ENCODE results near the gene ISG15.

ISG15 gene

GRCh38 chr1:966704-967300 lies 46.5 kb upstream of the ISG15 start:
- TF ChIP-seq CTCF (IDR thresholded peaks at IDR 0.05; ENCODE audit: insufficient read depth, low read depth, low read length, missing control alignments), result no peak
- DNase-seq (ENCODE audit: low read depth), result peak; percentile 76
- H3K4me3 ChIP-seq (ENCODE audit: low read depth, low read length), result peak overlapping the region; percentile 78

GRCh38 chr1:967466-968343 lies 45.6 kb upstream of the ISG15 start:
- DNase-seq (ENCODE audit: low read depth), result no peak
- TF ChIP-seq CTCF (IDR thresholded peaks at IDR 0.05; ENCODE audit: insufficient read depth, low read depth, low read length, missing control alignments), result no peak
- H3K4me3 ChIP-seq (ENCODE audit: low read depth, low read length), result no peak overlapping the region

- DNase-seq (ENCODE audit: low read depth), result no peak
- no peak overlapping the region for H3K4me3 ChIP-seq (ENCODE audit: low read depth, low read length)
- no peak for TF ChIP-seq CTCF (IDR thresholded peaks at IDR 0.05; ENCODE audit: insufficient read depth, low read depth, low read length, missing control alignments)
These were observed 43.9 kb upstream of the ISG15 start for GRCh38 chr1:969260-969855.

GRCh38 chr1:970242-970972 lies 42.9 kb upstream of the ISG15 start:
- no peak overlapping the region for H3K4me3 ChIP-seq (ENCODE audit: low read depth, low read length)
- DNase-seq (ENCODE audit: low read depth), result no peak
- no peak for TF ChIP-seq CTCF (IDR thresholded peaks at IDR 0.05; ENCODE audit: insufficient read depth, low read depth, low read length, missing control alignments)

- no peak overlapping the region for H3K4me3 ChIP-seq (ENCODE audit: low read depth, low read length)
- TF ChIP-seq CTCF (IDR thresholded peaks at IDR 0.05; ENCODE audit: insufficient read depth, low read depth, low read length, missing control alignments), result no peak
- no peak for DNase-seq (ENCODE audit: low read depth)
These were observed 42.1 kb upstream of the ISG15 start for GRCh38 chr1:970973-971730.
